ENCODE results near the gene GNPDA1. TPM values are rescaled to one million over a fixed set of nuclear protein-coding genes. Genes with fewer than 3 reads are reported as not detected.
A peak's percentile ranks its signal among the peaks of the same experiment; 100 is the strongest.

The GNPDA1 gene
- total RNA-seq, 6 donors from 2014 or later = 21.6 to 37.5 (median 31.7) TPM

DNA sequence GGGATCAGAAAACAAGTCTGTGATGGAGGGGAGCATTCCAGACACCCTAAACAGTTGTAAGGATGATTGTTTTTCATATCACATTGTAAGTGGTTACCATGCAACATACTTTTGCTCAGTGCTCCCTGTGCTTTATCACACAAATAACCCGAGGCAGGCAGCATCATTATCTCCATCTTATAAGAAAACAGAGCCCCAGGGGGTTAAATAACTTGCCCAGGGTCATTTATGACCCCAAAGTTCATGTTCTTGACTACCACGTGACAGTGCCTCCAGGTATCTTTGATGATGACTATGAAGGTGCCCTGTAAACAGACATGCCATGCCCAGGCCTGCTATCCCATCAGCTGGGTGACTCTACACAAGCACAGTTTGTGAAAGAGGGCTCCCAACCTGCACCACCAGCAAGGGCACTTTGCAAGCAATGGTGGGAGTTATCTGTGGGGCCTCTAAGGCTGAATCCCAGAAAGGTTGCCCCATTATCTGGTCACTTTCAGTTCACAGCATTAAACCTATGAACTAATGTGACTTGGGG lies 9.5 kb downstream of the GNPDA1 start:
- H3K9me3 ChIP-seq = no peaks in the 10 kb centered on the region
- no peaks in the 10 kb centered on the region for H3K27me3 ChIP-seq
- peaks cover 19 to 73% (median 42%) of the 10 kb centered on the region in 4 donors for H3K36me3 ChIP-seq
- no peak overlapping the region for H3K4me3 ChIP-seq
- H3K27ac ChIP-seq = no peak overlapping the region
- TF ChIP-seq, protein P1, sequence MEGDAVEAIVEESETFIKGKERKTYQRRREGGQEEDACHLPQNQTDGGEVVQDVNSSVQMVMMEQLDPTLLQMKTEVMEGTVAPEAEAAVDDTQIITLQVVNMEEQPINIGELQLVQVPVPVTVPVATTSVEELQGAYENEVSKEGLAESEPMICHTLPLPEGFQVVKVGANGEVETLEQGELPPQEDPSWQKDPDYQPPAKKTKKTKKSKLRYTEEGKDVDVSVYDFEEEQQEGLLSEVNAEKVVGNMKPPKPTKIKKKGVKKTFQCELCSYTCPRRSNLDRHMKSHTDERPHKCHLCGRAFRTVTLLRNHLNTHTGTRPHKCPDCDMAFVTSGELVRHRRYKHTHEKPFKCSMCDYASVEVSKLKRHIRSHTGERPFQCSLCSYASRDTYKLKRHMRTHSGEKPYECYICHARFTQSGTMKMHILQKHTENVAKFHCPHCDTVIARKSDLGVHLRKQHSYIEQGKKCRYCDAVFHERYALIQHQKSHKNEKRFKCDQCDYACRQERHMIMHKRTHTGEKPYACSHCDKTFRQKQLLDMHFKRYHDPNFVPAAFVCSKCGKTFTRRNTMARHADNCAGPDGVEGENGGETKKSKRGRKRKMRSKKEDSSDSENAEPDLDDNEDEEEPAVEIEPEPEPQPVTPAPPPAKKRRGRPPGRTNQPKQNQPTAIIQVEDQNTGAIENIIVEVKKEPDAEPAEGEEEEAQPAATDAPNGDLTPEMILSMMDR (IDR thresholded peaks at IDR 0.05) = no peak
- no peak for TF ChIP-seq EP300 (IDR thresholded peaks at IDR 0.05)
- no peak for TF ChIP-seq POLR2AphosphoS5 (IDR thresholded peaks at IDR 0.05)
- no peak for TF ChIP-seq POLR2A (IDR thresholded peaks at IDR 0.05)
- ATAC-seq (ENCODE audit: low FRiP score in 2 of 2) (no peak), DNase-seq (no peak)
- WGBS, 2 donors = 69 to 75% methylated on average over 2 of the region's 2 CpGs
- no peaks in the 10 kb centered on the region for H3K4me1 ChIP-seq

DNA sequence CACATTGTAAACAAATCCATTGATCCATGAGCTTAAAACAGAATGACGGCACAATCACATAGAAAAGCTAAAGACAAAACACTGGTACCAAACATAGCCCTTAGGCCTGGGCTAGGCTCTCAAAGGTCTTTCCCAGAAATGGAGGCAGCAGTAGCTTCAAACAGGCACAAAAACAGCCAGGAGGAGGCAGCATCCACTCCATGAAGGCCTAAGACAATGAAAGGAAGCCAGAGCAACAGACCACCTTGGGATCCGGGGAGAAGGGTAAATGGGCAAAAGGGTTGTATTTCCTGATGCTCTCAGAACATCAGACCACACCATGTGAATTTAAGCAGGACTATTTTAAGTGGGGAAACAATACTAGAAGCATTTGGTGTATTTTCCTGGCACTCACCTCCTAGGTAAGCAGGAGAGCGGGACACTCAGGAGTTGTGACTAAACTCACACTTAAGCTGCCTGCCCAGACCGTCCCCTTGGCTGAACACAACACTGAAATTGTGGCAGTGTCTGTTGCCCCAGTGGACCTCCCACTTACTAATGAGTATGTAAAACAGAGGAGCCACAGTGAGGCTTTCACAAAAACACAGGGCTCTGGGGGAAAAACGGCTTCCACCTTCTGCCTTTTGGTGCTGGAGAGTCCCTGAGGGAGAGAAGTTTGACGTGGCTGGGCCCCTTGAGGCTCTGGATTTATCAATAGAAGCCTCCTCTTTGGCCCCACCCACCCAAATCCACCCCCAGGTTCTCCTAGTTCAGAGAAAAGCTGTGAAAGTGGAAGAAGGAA lies 11.9 kb downstream of the GNPDA1 start:
- DNase-seq (no peak), ATAC-seq (ENCODE audit: low FRiP score in 2 of 2) (no peak)
- Histone ChIP-seq H3K36me3 (peaks cover 19 to 67% (median 35%) of the 10 kb centered on the region in 4 donors), H3K9me3 (no peaks in the 10 kb centered on the region), H3K27me3 (no peaks in the 10 kb centered on the region), H3K4me1 (no peaks in the 10 kb centered on the region), H3K4me3 (no peak overlapping the region), H3K27ac (no peak overlapping the region)
- 74 to 77% methylated on average over 3 to 6 of the region's 6 CpGs for WGBS, 2 donors
- no peak for TF ChIP-seq EP300 (IDR thresholded peaks at IDR 0.05)
- no peak for TF ChIP-seq POLR2A (IDR thresholded peaks at IDR 0.05)
- TF ChIP-seq, protein P1 (IDR thresholded peaks at IDR 0.05) = peak in 2 of 6 experiments; percentile 8 to 10
- TF ChIP-seq POLR2AphosphoS5 (IDR thresholded peaks at IDR 0.05) = no peak

DNA sequence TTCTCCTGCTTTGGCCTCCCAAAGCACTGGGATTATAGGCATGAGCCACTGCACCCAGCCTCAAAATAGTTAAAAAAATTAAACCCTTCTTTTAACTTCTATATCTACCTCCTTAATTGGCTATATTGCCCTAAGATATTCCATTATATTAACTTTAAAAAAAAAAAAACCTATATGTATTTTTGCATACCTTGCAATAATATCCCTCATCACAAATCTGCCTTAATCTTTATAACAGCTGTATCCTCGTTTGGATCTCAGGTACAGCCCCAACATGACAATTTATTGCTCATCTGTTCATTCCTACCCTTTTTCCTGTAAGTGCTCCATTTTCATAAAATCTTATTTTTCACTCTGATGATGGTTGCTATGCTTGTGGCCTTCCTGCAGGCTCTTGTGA lies 12.7 kb downstream of the GNPDA1 start:
- Histone ChIP-seq H3K4me3 (no peak overlapping the region), H3K36me3 (peaks cover 19 to 63% (median 31%) of the 10 kb centered on the region in 4 donors), H3K27me3 (no peaks in the 10 kb centered on the region), H3K4me1 (no peaks in the 10 kb centered on the region), H3K27ac (no peak overlapping the region), H3K9me3 (no peaks in the 10 kb centered on the region)
- DNase-seq = no peak
- ATAC-seq (ENCODE audit: low FRiP score in 2 of 2) = no peak
- TF ChIP-seq, protein P1 (IDR thresholded peaks at IDR 0.05) = no peak
- TF ChIP-seq EP300 (IDR thresholded peaks at IDR 0.05) = no peak
- TF ChIP-seq POLR2AphosphoS5 (IDR thresholded peaks at IDR 0.05) = no peak
- no peak for TF ChIP-seq POLR2A (IDR thresholded peaks at IDR 0.05)
- 78 to 84% methylated on average over 1 of the region's 1 CpG for WGBS, 2 donors

DNA sequence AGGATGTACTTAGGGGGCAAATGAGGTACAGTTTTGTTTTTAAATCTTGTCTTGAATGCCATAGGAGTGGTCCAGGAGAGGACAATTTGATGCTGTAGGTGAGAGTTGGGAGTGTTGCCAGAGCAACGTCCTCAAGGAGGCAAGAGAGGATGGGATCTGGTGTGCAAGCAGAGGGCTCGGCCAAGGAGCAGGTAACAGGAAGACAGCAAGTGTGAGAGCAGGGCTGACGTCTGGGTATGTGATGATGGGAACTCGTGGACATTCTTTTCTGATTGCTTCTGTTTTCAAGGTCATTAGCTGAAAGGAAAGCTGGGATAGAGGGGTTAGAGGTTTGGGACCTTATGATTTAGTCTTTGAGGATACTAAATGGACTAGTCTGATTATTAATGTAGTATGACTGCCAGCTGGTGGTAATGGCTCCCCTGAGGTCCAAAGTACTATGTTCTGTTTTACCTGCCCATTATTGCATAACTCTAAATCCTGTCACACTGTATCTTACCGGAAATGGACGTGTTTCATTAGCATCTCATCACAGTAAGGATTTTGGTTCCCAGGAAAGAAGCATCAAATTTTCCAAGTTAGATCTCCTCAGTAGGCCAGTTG lies 15.4 kb downstream of the GNPDA1 start:
- no peak for TF ChIP-seq POLR2AphosphoS5 (IDR thresholded peaks at IDR 0.05)
- TF ChIP-seq, protein P1 (IDR thresholded peaks at IDR 0.05) = no peak
- DNase-seq = no peak
- H3K4me1 ChIP-seq = no peaks in the 10 kb centered on the region
- no peak overlapping the region for H3K4me3 ChIP-seq
- H3K27ac ChIP-seq = no peak overlapping the region
- H3K27me3 ChIP-seq = no peaks in the 10 kb centered on the region
- no peak for ATAC-seq (ENCODE audit: low FRiP score in 2 of 2)
- 71 to 73% methylated on average over 6 of the region's 6 CpGs for WGBS, 2 donors
- H3K9me3 ChIP-seq = no peaks in the 10 kb centered on the region
- H3K36me3 ChIP-seq = peaks cover 11 to 59% (median 30%) of the 10 kb centered on the region in 4 donors
